HG03025 (cell line): ENCODE results near the gene FBXO21.
"Not testable (repeated sequence)": the region's sequence is repeated elsewhere in the genome, so short reads cannot be mapped to it uniquely, and the experiment has no call there.

Source experiments
- ATAC-seq: cut with Tn5 transposase; IDR thresholded peaks from one replicate; pipeline ENCODE4 v1.9.1; 2021; ENCODE audit warnings: mild to moderate bottlenecking, moderate library complexity; ENCODE audit not compliant: unreplicated experiment, low FRiP score

FBXO21 gene

GRCh38 chr12:117113231-117113630 lies 77.0 kb downstream of the FBXO21 start:
- no peak for ATAC-seq

GRCh38 chr12:117111821-117112595 lies 78.3 kb downstream of the FBXO21 start:
- no peak for ATAC-seq

GRCh38 chr12:117111386-117111785 lies 78.9 kb downstream of the FBXO21 start:
- ATAC-seq = no peak

GRCh38 chr12:117109943-117110635 lies 80.2 kb downstream of the FBXO21 start:
- no peak for ATAC-seq

- no peak for ATAC-seq
These were observed 84.4 kb downstream of the FBXO21 start for GRCh38 chr12:117105902-117106301.

DNA sequence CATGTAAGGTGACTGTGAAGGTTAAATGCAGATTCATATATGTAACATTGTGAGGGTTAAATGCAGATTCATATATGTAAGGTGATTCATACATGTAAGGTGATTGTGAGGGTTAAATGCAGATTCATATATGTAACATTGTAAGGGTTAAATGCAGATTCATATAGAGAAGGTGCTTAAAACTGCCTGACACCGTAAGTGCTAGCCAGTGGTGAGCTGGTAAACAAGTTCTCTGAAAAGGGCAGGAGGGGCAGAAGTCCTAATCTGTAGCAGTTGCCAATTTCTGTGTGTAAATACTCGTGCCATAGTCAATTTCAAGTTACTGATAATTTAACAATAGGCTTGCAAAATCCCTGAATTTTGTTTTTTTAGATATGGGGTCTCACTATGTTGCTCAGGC lies 86.3 kb downstream of the FBXO21 start:
- ATAC-seq = not testable (repeated sequence)

GRCh38 chr12:117102800-117103181 lies 87.5 kb downstream of the FBXO21 start:
- ATAC-seq = no peak

DNA sequence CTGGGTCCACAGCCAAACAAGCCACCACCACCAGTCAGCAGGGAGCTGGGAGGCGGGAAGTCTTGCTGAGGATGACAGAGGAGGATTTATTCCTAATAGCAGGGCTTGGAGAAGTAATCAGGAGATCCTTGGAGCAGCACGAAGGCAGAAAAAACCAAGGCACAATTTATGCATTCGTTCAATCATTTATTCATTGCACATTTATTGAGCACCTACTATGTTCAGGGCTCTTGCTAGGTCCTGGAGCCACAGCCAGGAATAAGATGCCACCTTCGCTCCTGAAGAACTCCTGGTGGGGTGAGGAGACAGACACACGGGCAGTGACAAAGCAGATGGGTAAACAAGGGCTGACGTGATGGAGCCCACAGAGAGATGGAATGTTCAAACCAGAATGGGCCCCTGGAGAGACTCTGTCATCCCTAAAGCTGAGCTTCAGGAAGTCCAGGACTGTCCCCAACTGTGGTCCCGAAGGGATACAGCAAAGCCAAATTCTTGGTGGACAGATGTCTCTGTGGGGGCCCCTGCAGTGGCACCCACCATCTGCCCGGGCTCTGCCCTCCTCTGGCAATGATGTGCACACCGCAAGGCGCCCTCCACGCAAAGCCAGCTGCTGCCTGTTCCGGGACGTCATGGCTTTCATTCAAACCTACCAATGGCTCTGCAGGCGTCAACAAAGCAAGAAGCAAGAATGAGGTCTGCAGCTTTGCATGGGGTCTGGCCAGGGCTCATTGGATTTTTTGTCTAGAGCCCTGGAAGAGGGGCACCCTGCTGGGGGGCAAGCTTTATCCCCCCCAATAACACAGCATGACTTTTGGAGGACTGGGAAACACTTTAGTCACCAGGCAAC lies 88.1 kb downstream of the FBXO21 start:
- ATAC-seq = no peak

- ATAC-seq = no peak
These were observed 89.2 kb downstream of the FBXO21 start for GRCh38 chr12:117100851-117101673.

DNA sequence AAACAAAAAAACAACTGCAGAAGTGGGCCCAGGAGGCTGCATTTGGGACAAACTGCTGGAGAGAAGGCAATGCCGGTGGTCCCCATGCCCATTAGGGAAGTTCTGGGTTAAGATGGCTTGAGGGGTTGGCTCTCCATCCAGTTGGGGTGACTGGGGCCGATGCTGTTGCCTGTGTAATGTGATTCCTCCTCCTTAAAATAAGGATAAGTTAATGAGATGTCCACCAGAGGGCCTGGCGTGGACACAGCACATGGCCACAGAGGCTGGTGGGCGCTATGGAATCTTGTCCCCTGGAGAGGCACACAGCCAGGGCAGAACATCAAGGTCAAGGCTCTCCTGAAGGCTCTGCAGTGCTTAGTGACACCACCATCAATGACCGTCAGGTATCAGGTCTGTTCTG lies 90.0 kb downstream of the FBXO21 start:
- no peak for ATAC-seq

- peak; percentile 38 for ATAC-seq
These were observed 91.7 kb downstream of the FBXO21 start for GRCh38 chr12:117098361-117099217.

- no peak for ATAC-seq
These were observed 92.3 kb downstream of the FBXO21 start for GRCh38 chr12:117098024-117098360.

DNA sequence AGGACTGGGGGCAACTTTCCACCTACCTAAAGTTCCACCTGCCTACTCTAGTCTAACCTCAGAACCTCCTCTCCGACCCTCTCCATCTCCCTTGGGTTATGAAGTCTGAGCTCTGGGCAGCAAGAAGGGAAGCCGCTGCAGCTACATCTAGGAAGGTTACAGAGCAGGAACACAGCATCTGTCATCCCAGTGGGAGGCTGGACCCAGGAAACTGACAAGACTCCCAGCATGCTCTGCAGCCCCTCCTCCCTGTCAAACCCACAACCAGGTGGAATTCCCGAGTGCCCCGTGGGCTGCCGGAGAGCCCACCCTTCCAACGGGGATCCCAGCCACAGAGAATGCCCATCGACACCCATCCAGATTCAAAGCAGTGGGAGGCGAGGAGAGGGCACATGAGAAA lies 93.1 kb downstream of the FBXO21 start:
- no peak for ATAC-seq

DNA sequence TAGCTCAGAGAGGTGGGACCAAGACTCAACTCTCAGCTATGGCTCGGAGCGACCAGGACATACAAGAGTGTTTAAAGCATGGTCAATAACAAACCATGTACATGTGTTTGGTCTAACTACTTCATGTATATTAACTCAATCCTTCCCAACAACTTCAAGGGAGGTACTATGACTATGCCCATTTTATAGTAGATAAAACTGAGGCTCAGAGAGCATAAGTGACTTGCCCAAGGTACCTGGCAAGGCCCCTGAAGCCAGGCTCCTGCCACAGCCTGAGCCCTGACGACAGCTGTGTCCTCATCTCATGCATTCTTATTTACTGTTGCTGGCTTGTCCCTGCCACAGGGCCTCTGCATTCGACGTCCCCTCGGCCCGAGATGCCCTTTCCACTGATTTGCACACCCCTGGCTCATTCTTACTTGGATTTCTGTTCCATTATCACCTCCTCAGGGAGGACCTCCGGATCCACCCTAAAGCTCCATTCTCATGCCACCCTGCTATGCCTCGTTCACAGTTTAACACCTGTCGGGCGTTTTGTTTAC lies 93.7 kb downstream of the FBXO21 start:
- ATAC-seq = no peak

DNA sequence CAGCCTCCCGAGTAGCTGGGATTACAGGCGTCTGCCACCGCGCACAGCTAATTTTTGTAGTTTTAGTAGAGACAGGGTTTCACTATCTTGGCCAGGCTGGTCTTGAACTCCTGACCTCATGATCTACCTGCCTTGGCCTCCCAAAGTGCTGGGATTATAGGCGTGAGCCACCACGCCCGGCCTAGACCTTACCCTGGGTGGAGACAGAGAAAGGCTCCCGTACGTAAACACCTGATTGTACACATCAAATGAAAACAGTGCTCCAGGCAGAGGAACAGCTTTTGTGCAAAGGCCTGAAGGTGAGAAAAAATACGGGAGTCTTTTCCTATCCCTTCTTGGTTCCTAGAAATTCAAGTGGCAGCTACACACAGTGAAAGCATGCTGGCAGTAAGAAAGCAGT lies 95.1 kb downstream of the FBXO21 start:
- not testable (repeated sequence) for ATAC-seq

DNA sequence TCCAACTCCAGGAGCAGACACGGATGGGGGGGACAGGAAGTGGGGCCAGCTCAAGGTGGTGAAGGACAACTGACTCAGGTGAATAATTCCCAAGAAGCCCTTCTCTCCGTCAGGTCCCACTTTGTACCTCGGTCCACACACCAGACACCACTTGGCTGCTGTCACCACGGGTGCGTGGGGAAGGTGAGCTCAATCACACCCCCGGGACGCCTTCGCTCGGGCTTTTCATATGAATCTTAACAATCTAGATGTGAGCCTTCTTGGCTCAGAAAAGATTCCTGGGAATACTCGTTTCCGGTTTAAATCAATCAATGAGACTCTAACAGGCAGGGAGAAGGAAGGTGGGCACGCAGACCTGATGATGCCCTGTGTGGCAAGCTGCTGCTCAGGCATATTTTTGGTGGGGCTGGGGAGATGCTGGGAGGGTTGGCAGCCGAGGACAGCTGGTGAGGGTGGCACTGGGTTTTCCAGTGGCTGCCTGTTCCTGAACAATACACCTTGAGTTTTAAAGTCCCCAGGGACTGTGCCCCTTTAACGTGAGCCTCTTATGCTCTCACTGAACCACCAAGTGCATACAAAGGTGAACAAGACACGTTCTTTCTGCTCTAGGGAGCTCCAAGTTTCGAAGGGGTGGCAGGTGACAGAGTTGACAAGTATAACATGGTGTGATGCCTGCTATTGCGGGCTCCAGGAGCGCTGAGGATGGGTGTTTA lies 96.2 kb downstream of the FBXO21 start:
- no peak for ATAC-seq

GRCh38 chr12:117093431-117093830 lies 96.8 kb downstream of the FBXO21 start:
- ATAC-seq = no peak

DNA sequence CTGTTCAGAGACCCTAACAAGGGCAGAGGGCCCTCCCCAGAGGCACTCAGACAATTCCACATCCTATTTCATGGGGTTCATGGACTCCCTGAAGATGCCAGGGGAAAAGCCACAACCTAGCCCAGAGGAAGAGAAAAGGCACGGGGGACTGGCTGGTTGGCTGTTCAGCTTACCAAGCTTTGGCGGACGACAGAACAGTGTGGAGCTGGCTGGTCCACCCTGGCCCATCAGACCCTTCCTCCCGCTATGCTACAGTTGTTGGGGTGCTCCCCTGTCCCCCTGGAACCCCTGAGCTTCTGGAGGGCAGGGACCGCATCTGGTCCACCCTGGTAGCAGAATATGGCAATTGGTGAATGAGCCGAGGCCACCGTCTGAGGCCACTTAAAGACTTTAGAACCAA lies 97.4 kb downstream of the FBXO21 start:
- no peak for ATAC-seq

DNA sequence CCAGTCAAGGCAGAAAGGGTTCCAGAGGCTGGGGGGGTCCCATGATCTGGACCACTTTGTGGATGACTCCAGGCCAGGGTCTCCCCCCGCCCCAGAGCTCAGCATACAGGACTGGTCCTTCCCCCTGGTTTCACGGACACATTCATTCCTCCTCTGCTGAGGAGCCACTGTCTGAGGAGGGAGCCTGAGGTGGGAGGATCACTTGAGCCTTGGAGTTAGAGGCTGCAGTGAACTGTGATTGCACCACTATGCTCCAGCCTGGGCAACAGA lies 97.8 kb downstream of the FBXO21 start:
- ATAC-seq = no peak
